GM19238 (cell line): ENCODE measurements around the gene DEXI.
A peak's percentile ranks its signal among the peaks of the same experiment; 100 is the strongest.

Experiments used
- DNase-seq: peaks from one replicate; pipeline ENCODE4 v3.0.0; 2011; ENCODE audit warnings: low spot score; ENCODE audit not compliant: insufficient read length

DEXI gene

GRCh38 chr16:10942352-10943063 is at the start of gene DEXI:
TSS of gene DEXI (minus strand) at chr16:10942468. CDS start at chr16:10942005, 463 bp downstream.
- peak; percentile 99 for DNase-seq

GRCh38 chr16:10990378-10990777 is 48.1 kb upstream of the DEXI start:
- DNase-seq: no peak

- DNase-seq: no peak
Measured at GRCh38 chr16:10989559-10989958, 47.3 kb upstream of the DEXI start.

- DNase-seq: no peak
Measured at GRCh38 chr16:10988879-10989278, 46.6 kb upstream of the DEXI start.

DNA sequence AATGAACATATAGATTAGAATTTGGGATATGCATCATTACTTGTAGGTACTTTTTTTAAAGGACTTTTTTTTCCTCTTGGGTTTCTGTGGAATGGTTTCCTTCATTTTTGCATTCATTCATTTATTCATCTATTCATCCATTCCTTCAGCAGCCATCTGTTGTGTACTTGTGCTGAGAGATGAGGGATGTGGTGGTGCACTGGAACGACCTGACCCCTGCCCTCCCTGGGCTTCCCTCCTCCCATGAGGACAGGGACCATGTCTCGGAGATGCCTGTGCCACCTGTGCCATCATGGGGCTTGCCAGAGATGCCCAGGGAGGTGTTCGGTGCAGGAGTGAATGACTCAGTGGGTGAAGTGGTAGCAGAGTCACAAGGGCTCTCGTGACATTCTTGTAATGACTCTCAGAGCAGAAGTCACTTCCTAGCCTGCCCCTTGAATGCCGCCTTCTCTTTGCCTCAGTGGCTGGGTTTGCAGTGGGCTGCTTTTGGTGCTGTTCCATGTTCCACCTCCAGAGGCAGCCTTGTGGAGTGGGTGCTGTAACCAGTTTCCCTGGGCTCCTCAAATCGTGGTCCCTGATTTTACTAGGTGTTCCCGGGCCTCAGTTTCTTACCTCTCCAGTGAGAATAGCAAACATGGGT is 46.0 kb upstream of the DEXI start:
- no peak for DNase-seq

DNA sequence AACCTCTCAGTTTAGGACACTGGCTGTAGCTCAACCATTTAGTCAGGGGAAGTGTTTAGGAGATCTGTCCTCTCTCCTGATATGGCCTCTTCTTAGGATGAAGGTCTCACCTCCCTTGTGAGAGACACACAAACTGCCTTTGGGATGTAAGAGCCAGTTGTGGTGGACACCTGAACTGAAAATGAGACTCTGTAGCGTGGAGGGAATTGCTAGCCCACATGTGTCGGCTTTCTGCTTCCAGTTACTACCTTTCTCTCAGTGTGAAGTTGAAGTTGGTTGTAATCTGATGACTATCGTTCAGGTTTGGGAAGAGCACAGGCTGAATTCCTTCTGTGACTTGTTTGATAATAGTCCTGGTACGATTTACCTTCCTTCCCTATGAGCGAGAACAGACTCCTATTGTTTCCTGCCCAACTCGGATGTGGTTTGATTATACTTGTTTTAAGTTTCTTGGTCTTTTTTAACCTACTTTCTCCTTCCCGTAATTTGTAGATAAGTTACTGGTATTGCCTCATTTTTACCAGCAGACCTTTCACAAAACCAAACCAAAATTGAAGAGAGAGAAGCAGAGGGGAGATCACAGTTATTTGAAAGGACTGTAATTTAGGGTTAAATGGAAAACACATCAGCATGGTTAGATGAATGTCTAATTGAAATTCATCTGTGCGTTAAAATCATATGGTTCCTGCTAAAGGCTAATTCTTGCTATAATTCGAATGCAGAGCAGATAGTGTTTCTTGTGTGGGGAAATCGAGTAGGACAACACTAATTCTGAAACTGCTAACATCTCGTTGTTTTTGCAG is 45.3 kb upstream of the DEXI start:
- no peak for DNase-seq

- DNase-seq: no peak
Measured at GRCh38 chr16:10984509-10984908, 42.2 kb upstream of the DEXI start.

DNA sequence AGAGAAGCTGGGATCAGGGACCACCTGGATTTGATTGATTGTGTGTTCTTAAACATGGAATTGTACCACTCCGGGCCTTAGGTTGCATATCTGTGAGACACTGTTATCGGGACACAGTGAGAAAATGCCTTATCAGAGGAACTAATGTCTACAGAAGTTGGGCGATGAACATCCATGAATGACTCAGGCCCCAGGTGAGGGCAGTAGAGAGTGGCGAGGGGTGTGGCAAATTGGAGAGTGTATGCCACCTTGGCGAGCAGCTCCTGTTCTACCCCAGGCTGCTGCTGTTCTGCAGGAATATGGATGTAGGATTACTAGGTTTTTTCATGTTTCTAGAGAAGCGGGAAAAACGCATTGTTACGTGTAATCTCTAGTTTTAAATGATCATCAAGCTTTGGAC is 40.9 kb upstream of the DEXI start:
- no peak for DNase-seq

DNA sequence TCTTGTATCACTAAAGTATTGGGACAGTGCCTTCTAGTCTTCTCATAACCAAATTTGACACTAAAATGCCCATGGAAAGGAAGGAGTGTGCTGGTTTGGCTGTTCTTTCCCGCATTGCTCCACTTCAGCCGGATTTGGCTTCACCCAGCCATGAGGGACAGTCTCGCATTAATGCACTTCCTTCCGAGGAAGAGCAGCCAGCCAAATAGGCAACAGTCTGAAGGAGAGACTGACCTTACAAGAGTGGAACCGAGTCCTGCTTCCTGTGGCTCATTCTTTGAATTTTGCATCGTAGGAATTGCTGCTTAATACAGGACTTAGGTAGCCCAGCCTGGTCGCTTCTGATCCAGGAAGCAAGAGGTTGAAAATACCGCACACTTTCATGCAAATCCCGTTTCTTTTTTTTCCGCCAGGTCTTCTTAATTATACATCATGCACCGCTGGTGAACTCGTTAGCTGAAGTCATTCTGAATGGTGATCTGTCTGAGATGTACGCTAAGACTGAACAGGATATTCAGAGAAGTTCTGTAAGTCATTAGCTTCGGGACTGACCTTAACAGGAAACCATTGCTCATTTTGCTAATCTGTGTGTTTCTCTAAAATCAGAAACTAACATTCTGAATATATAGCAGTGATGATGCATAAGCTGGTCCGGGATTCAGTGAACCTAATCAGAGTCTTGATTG is 40.3 kb upstream of the DEXI start:
- no peak for DNase-seq

GRCh38 chr16:10981697-10982216 is 39.5 kb upstream of the DEXI start:
- DNase-seq: no peak

- no peak for DNase-seq
Measured at GRCh38 chr16:10980813-10981212, 38.5 kb upstream of the DEXI start.

DNA sequence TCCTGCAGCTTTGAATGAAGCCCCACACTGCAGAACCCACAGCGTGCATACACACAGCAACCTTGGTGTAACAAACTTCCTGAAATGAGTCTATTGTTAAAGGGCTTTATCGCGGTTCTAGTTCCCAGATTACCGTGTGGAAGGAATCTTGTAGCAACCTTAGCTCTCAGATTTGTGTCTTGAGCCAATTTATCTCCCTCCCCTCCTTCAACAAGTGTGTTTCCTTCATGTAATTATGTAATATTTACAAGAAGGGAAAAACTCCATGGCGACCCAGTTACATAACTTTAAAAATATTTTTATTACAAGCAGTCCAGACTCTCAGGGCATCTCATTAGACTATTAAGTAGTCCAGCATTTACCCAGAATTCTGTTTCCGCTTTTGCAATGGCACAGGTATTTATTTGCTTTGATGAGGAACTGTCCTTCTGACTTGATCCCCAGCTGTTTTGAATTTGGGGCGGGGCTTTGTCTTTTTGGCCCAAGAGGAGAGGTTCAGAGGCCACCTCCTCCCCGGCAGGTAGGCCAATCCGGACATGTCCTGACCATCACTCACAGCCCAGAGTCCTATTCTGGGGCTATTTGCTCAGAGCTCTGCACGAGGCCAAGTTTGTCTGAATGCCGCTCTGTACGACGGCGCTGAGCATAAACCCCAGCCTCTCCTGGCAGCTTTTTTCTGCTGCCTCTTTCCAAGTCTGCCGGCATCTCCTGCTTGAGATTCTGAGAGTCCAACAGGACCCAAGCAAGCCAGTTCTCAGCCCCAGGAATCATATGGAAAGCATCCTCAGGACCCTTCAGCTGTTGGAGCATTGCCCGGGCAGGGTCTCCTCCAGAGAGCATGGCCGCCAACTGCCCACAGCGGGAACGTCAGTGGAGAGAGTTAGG is 37.7 kb upstream of the DEXI start:
- no peak for DNase-seq

DNA sequence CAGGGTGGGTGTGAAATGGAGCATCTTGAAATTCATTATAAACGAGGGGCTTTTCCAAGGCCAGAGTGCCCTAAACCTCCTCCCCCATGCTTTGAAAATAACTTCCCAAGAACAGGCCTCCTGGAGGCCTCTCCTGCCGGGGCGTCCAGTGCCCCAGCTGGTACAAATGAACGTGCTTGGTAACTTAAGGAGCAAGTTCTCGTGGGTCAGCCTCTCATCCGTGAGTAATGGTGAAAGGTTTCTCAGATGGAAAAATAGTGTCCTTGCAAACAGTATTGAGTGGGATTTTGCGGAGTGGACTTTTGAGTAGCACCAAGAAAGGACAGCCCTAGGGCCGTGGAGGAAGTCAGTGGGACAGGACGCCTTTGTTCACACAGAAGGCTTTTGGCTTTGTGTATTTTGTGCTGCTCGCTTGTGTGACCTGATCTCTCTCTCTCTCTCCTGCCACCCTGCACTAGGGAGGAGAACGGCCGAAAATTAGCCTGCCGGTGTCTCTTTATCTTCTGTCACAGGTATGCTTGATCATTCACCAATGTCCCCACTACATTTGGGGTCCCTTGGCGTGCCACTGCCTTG is 36.7 kb upstream of the DEXI start:
- DNase-seq: no peak

GRCh38 chr16:10978124-10978523 is 35.9 kb upstream of the DEXI start:
- DNase-seq: no peak

DNA sequence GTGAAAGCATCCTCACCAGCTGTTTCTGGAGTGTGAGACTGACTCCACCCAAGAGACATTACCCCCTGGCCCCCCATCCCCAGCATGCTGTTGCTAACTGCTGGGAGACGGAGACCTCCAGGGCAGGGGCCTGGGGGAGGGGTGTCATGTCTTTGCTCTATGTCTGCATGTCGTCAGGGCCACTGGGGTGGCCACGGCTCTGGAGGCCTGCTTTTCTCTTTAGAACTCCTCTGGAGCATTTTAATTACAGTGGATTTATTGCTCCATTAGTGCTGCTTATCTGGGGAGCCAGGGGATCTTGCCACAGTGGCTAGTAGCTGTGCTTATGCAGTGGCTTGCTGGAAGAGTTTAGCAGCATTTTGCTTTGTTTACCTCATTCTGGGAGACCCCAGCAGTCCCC is 34.4 kb upstream of the DEXI start:
- no peak for DNase-seq

- no peak for DNase-seq
Measured at GRCh38 chr16:10972819-10973464, 30.7 kb upstream of the DEXI start.

GRCh38 chr16:10972108-10972818 is 30.0 kb upstream of the DEXI start:
- DNase-seq: no peak

- DNase-seq: no peak
Measured at GRCh38 chr16:10971560-10971961, 29.3 kb upstream of the DEXI start.

DNA sequence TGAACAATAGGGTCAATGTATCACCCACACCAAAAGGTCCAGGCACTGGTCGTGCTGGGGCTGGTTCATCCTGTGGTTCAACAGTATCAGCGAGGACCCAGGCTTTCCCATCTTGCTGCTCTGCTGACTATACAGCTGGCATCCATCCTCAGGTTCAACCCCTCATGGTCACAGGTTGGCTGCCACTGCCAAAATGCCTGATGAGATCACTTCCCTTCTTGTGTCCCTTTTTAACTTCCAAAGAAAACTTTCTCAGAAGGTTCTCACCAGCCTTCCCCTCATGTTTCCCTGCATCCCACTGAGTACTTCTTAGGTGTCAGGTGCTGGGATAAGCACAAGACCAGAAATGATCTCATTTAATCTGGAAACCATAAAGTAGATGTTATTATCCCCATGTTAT is 27.8 kb upstream of the DEXI start:
- DNase-seq: no peak
